ENCODE measurements around the gene EFEMP2. TPM values are rescaled to one million over a fixed set of nuclear protein-coding genes. Genes with fewer than 3 reads are reported as not detected.

EFEMP2 gene
- total and polyA plus RNA-seq, 2 donors (not counting 1 experiment from before 2014, with no cell fraction given), result 9.5 to 14.7 TPM

- ChIA-PET CTCF (interaction anchor here (2.2 kb wide), 1 partner anchor 28 kb away, joined by 6 read pairs; no protein-coding TSS in a partner anchor), POLR2A (interaction anchor here (0.8 kb wide), 1 partner anchor 24 kb away, joined by 5 read pairs; the partner anchor contains the start of gene FIBP)
- H3K27ac ChIP-seq (ENCODE audit: low read length in 2 of 2), result no peak overlapping the region
- no peak overlapping the region for H3K4me2 ChIP-seq (replicated peaks; ENCODE audit: low read depth, low read length, poor library complexity, severe bottlenecking)
- DNase-seq (no peak), ATAC-seq (ENCODE audit: low read depth) (no peak)
- H3K4me3 ChIP-seq (ENCODE audit: control extremely low read depth in 1 of 5, extremely low read depth in 1 of 5, insufficient read depth in 1 of 5, low read depth in 2 of 5, low read length in 4 of 5), result no peak overlapping the region
- Mint-ChIP-seq H3K9me3 (ENCODE audit: insufficient read depth) (no peaks in the 10 kb centered on the region), H3K4me3 (no peak overlapping the region), H3K27ac (no peak overlapping the region), H3K4me1 (peaks cover 26% of the 10 kb centered on the region), H3K27me3 (peaks cover 29% of the 10 kb centered on the region)
- H3K36me3 ChIP-seq (replicated peaks in 1 of 2; ENCODE audit: control extremely low read depth in 1 of 2, control insufficient read depth in 1 of 2, extremely low read depth in 1 of 2, insufficient read depth in 2 of 2, low read length in 1 of 2), result no peaks in the 10 kb centered on the region
- no peak for TF ChIP-seq EZH2 (IDR thresholded peaks at IDR 0.05; ENCODE audit: borderline replicate concordance, insufficient read depth, low read depth, low read length, poor library complexity, severe bottlenecking)
- no peak for TF ChIP-seq CTCF (IDR thresholded peaks at IDR 0.05)
- intact Hi-C loops (cut with micrococcal nuclease), result no loop called here
- whole genome bisulfite sequencing (ENCODE audit: insufficient coverage), result 26% methylated on average over 10 of the region's 14 CpGs
- H3K9me3 ChIP-seq (ENCODE audit: control extremely low read depth in 1 of 3, control insufficient read depth in 2 of 3, insufficient read depth in 1 of 3, low read length in 2 of 3), result no peaks in the 10 kb centered on the region
- peaks cover 13% of the 10 kb centered on the region for H3K79me2 ChIP-seq (ENCODE audit: control insufficient read depth, insufficient read depth, low read length)
- H3K9ac ChIP-seq (ENCODE audit: low read length), result no peak overlapping the region
- no peaks in the 10 kb centered on the region for H4K20me1 ChIP-seq (ENCODE audit: control insufficient read depth, insufficient read depth, low read length, poor library complexity, severe bottlenecking)
- H3K27me3 ChIP-seq (replicated peaks in 1 of 4; ENCODE audit: control extremely low read depth in 1 of 4, control insufficient read depth in 3 of 4, insufficient read depth in 4 of 4, low read length in 3 of 4), result peaks cover 0 to 29% (median 7%) of the 10 kb centered on the region in 4 experiments
- peaks cover 0 to 26% of the 10 kb centered on the region in 2 donors for H3K4me1 ChIP-seq (ENCODE audit: control insufficient read depth in 2 of 2, insufficient read depth in 2 of 2, low read length in 2 of 2)
- H2AFZ ChIP-seq (ENCODE audit: insufficient read depth, low read depth, low read length, poor library complexity, severe bottlenecking), result no peak overlapping the region
Measured at GRCh38 chr11:65911682-65912568, 39.3 kb upstream of the EFEMP2 start.

GRCh38 chr11:65907878-65908277, 35.3 kb upstream of the EFEMP2 start:
- Histone ChIP-seq H3K9ac (ENCODE audit: low read length) (no peak overlapping the region), H3K27ac (ENCODE audit: low read length in 2 of 2) (no peak overlapping the region), H3K79me2 (ENCODE audit: control insufficient read depth, insufficient read depth, low read length) (peaks cover 9% of the 10 kb centered on the region), H3K9me3 (ENCODE audit: control extremely low read depth in 1 of 3, control insufficient read depth in 2 of 3, insufficient read depth in 1 of 3, low read length in 2 of 3) (no peaks in the 10 kb centered on the region), H2AFZ (ENCODE audit: insufficient read depth, low read depth, low read length, poor library complexity, severe bottlenecking) (no peak overlapping the region), H4K20me1 (ENCODE audit: control insufficient read depth, insufficient read depth, low read length, poor library complexity, severe bottlenecking) (no peaks in the 10 kb centered on the region), H3K4me2 (replicated peaks; ENCODE audit: low read depth, low read length, poor library complexity, severe bottlenecking) (no peak overlapping the region), H3K4me1 (ENCODE audit: control insufficient read depth in 2 of 2, insufficient read depth in 2 of 2, low read length in 2 of 2) (peaks cover 0 to 3% of the 10 kb centered on the region in 2 donors), H3K36me3 (replicated peaks in 1 of 2; ENCODE audit: control extremely low read depth in 1 of 2, control insufficient read depth in 1 of 2, extremely low read depth in 1 of 2, insufficient read depth in 2 of 2, low read length in 1 of 2) (no peaks in the 10 kb centered on the region), H3K4me3 (ENCODE audit: control extremely low read depth in 1 of 5, extremely low read depth in 1 of 5, insufficient read depth in 1 of 5, low read depth in 2 of 5, low read length in 4 of 5) (no peak overlapping the region), H3K27me3 (replicated peaks in 1 of 4; ENCODE audit: control extremely low read depth in 1 of 4, control insufficient read depth in 3 of 4, insufficient read depth in 4 of 4, low read length in 3 of 4) (peaks cover 0 to 35% (median 9%) of the 10 kb centered on the region in 4 experiments)
- TF ChIP-seq CTCF (IDR thresholded peaks at IDR 0.05) (no peak), EZH2 (IDR thresholded peaks at IDR 0.05; ENCODE audit: borderline replicate concordance, insufficient read depth, low read depth, low read length, poor library complexity, severe bottlenecking) (no peak)
- no peak overlapping the region for H3K27ac Mint-ChIP-seq
- intact Hi-C loops (cut with micrococcal nuclease), result no loop called here
- no peak overlapping the region for H3K4me3 Mint-ChIP-seq
- ChIA-PET POLR2A (no interaction called here), CTCF (interaction anchor here (1.7 kb wide), 1 partner anchor 19 kb away, joined by 6 read pairs; the partner anchor contains the start of gene FIBP)
- peaks cover 41% of the 10 kb centered on the region for H3K27me3 Mint-ChIP-seq
- ATAC-seq (ENCODE audit: low read depth) (no peak), DNase-seq (no peak)
- H3K9me3 Mint-ChIP-seq (ENCODE audit: insufficient read depth), result no peaks in the 10 kb centered on the region
- peaks cover 5% of the 10 kb centered on the region for H3K4me1 Mint-ChIP-seq
- 90% methylated on average over 5 of the region's 6 CpGs for WGBS (ENCODE audit: insufficient coverage)

All from B cell (primary cell).